Tibial nerve (tissue), 4 donors: ENCODE results near the gene MLEC.

Experiments used
- EP300 ChIP-seq, 2 donors: sonication (generic); formaldehyde crosslinking; IDR thresholded peaks; one replicate each; pipeline ENCODE4 v1.6.1; 2017; ENCODE audit warnings: antibody characterized with exemption in 2 of 2, mild to moderate bottlenecking in 1 of 2
- POLR2A ChIP-seq, 2 donors: fragments of 450-650 bp; IDR thresholded peaks; one replicate each; pipeline ENCODE4 v1.6.1; 2017; ENCODE audit warnings: antibody characterized with exemption in 2 of 2, mild to moderate bottlenecking in 2 of 2, moderate library complexity in 2 of 2
- TF ChIP-seq, protein P1 (sequence below), 5 experiments: fragments of 200-600 bp in 3 of 5; fragments of 450-650 bp in 2 of 5; sonication (generic) in 3 of 5; IDR thresholded peaks; one replicate each; pipeline ENCODE4 v1.5.1; 2016 to 2019; ENCODE audit warnings: antibody characterized with exemption in 5 of 5, mild to moderate bottlenecking in 3 of 5, moderate library complexity in 2 of 5

DNA sequence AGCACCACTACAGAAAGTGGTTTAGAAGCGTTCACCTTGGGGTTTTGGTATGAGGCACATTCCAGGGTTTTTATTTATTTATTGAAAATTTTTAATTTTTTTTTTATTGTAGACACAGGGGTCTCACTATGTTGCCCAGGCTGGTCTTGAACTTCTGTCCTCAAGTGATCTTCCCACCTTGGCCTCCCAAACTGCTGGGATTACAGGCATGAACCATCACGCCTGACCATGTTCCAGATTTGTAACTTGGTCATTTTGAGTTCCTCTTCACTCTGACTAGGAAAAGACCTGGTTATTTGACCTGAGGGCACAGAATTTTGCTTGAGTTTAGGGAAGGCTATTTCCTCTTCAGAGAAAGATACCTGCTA is 3.1 kb downstream of the MLEC start:
- TF ChIP-seq, protein P1, sequence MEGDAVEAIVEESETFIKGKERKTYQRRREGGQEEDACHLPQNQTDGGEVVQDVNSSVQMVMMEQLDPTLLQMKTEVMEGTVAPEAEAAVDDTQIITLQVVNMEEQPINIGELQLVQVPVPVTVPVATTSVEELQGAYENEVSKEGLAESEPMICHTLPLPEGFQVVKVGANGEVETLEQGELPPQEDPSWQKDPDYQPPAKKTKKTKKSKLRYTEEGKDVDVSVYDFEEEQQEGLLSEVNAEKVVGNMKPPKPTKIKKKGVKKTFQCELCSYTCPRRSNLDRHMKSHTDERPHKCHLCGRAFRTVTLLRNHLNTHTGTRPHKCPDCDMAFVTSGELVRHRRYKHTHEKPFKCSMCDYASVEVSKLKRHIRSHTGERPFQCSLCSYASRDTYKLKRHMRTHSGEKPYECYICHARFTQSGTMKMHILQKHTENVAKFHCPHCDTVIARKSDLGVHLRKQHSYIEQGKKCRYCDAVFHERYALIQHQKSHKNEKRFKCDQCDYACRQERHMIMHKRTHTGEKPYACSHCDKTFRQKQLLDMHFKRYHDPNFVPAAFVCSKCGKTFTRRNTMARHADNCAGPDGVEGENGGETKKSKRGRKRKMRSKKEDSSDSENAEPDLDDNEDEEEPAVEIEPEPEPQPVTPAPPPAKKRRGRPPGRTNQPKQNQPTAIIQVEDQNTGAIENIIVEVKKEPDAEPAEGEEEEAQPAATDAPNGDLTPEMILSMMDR (IDR thresholded peaks at IDR 0.05), result no peak
- TF ChIP-seq POLR2A (IDR thresholded peaks at IDR 0.05), result no peak
- no peak for TF ChIP-seq EP300 (IDR thresholded peaks at IDR 0.05)
